Neutrophil (primary cell): Measurements from ENCODE around the gene OLIG1.

Experiments
- H3K27ac ChIP-seq: fragments of 200-600 bp; sonication (generic); 2 replicates; pipeline ENCODE4 v1.5.1; 2016; ENCODE audit warnings: mild to moderate bottlenecking, moderate library complexity
- H3K27me3 ChIP-seq: fragments of 200-600 bp; sonication (generic); 2 replicates; pipeline ENCODE4 v1.6.0; 2016; ENCODE audit warnings: mild to moderate bottlenecking
- H3K36me3 ChIP-seq: fragments of 200-600 bp; sonication (generic); 2 replicates; pipeline ENCODE4 v1.5.1; 2017
- H3K4me1 ChIP-seq, 2 experiments: fragments of 200-600 bp in 1 of 2; sonication (generic) in 1 of 2; 1 replicate in 1 of 2; 2 replicates in 1 of 2; pipeline versions ENCODE4 v1.5.1 to v1.6.1; 2013 to 2016; ENCODE audit warnings: low read depth in 1 of 2, low read length in 1 of 2, mild to moderate bottlenecking in 1 of 2, moderate library complexity in 1 of 2; ENCODE audit not compliant: control insufficient read depth in 1 of 2, insufficient read depth in 1 of 2
- H3K4me3 ChIP-seq, 2 experiments: fragments of 200-600 bp in 1 of 2; sonication (generic) in 1 of 2; 1 replicate in 1 of 2; 2 replicates in 1 of 2; pipeline ENCODE4 v1.5.1; 2013 to 2016; ENCODE audit warnings: low read depth in 1 of 2, low read length in 1 of 2, mild to moderate bottlenecking in 1 of 2, moderate library complexity in 1 of 2
- H3K9me3 ChIP-seq: fragments of 200-600 bp; sonication (generic); 2 replicates; pipeline ENCODE4 v1.5.1; 2016
- CTCF ChIP-seq: fragments of 200-600 bp; sonication (generic); IDR thresholded peaks from 2 replicates; pipeline ENCODE4 v1.5.1; 2016; ENCODE audit warnings: antibody characterized with exemption

OLIG1 gene

GRCh38 chr21:33037501-33037900 lies 32.4 kb upstream of the OLIG1 start:
- Histone ChIP-seq H3K4me1 (peaks cover 30 to 35% of the 10 kb centered on the region in 2 experiments), H3K4me3 (no peak overlapping the region), H3K9me3 (no peaks in the 10 kb centered on the region), H3K36me3 (no peaks in the 10 kb centered on the region), H3K27me3 (peaks cover 20% of the 10 kb centered on the region), H3K27ac (peak overlapping the region; percentile 89)
- no peak for TF ChIP-seq CTCF

- peaks cover 30 to 31% of the 10 kb centered on the region in 2 experiments for H3K4me1 ChIP-seq
- H3K4me3 ChIP-seq: no peak overlapping the region
- no peaks in the 10 kb centered on the region for H3K9me3 ChIP-seq
- no peak overlapping the region for H3K27ac ChIP-seq
- H3K27me3 ChIP-seq: no peaks in the 10 kb centered on the region
- no peak for TF ChIP-seq CTCF
- H3K36me3 ChIP-seq: no peaks in the 10 kb centered on the region
Observed at GRCh38 chr21:33039536-33039935, 30.4 kb upstream of the OLIG1 start.

- no peaks in the 10 kb centered on the region for H3K27me3 ChIP-seq
- H3K9me3 ChIP-seq: no peaks in the 10 kb centered on the region
- TF ChIP-seq CTCF: no peak
- H3K36me3 ChIP-seq: no peaks in the 10 kb centered on the region
- no peak overlapping the region for H3K27ac ChIP-seq
- H3K4me3 ChIP-seq: no peak overlapping the region
- peaks cover 27 to 29% of the 10 kb centered on the region in 2 experiments for H3K4me1 ChIP-seq
Observed at GRCh38 chr21:33040215-33040614, 29.7 kb upstream of the OLIG1 start.

- Histone ChIP-seq H3K4me3 (no peak overlapping the region), H3K27me3 (no peaks in the 10 kb centered on the region), H3K27ac (no peak overlapping the region), H3K36me3 (no peaks in the 10 kb centered on the region), H3K4me1 (peaks cover 9 to 11% of the 10 kb centered on the region in 2 experiments), H3K9me3 (no peaks in the 10 kb centered on the region)
- TF ChIP-seq CTCF: no peak
Observed at GRCh38 chr21:33041981-33042380, 28.0 kb upstream of the OLIG1 start.

- no peak for TF ChIP-seq CTCF
- Histone ChIP-seq H3K4me3 (no peak overlapping the region), H3K27me3 (no peaks in the 10 kb centered on the region)
Observed at GRCh38 chr21:33042812-33043211, 27.1 kb upstream of the OLIG1 start.

GRCh38 chr21:33046455-33046854 lies 23.5 kb upstream of the OLIG1 start:
- no peak overlapping the region for H3K27ac ChIP-seq
- H3K36me3 ChIP-seq: no peaks in the 10 kb centered on the region
- no peaks in the 10 kb centered on the region for H3K4me1 ChIP-seq
- H3K27me3 ChIP-seq: no peaks in the 10 kb centered on the region
- no peak for TF ChIP-seq CTCF
- H3K4me3 ChIP-seq: no peak overlapping the region
- no peaks in the 10 kb centered on the region for H3K9me3 ChIP-seq

More at GRCh38 chr21:33042812-33043211, 27.1 kb upstream of the OLIG1 start:
- Histone ChIP-seq H3K27ac (no peak overlapping the region), H3K36me3 (no peaks in the 10 kb centered on the region), H3K4me1 (peaks cover 1 to 3% of the 10 kb centered on the region in 2 experiments), H3K9me3 (no peaks in the 10 kb centered on the region)
